Measurements from ENCODE around the gene ARHGDIA.
A peak's percentile ranks its signal among the peaks of the same experiment; 100 is the strongest.

ARHGDIA gene

DNA sequence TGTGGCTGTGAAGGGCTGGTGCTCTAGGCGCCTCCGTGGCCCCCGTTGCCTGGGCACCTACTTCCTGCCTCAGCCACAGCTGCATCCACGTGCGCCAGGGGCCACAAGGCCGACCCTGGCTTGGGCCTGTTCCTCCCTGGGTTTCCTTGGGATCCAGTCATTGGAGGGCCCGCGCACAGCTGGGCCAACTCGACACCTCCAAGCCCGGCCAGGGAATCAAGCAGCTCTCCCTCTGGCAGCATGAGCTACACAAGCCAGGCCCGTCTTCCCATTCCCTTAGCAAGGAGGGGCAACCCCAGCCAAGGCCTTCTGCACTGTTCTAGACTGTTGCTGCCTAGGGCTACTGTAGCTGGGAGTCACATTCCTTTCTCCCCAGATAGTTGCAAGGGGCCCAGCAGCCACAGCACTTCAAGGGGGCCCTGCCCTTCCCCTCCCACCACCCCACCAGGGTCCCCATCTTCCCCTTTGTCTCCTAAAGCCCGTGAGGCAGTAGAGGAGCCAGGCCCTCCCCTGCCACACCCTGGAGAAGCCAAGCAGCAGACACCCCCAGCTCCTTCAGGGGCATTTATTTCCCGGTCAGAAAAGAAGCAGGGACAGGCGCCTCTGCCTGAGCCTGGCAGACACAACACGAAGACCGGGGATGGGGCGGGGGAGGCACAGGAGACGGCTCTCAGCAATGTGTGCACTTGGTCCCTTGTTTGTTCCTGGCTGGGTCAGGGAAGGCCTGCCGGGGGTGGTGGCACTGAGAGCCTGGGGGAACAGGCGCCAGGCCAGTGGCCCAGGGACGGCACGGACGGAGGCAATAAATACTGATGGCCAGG is 3.8 kb downstream of the ARHGDIA start:
- Histone ChIP-seq H3K36me3 (ENCODE audit: insufficient read depth, low read length) (peaks cover 16% of the 10 kb centered on the region), H3K4me1 (ENCODE audit: insufficient read depth, low read length) (peaks cover 29% of the 10 kb centered on the region; the same call in 1 of the 2 replicates), H3K9me3 (ENCODE audit: control insufficient read depth, insufficient read depth, low read length) (no peaks in the 10 kb centered on the region), H3K9ac (ENCODE audit: low read depth, low read length) (no peak overlapping the region)

- Histone ChIP-seq H3K9ac (ENCODE audit: low read depth, low read length) (no peak overlapping the region), H3K9me3 (ENCODE audit: control insufficient read depth, insufficient read depth, low read length) (no peaks in the 10 kb centered on the region), H3K4me1 (ENCODE audit: insufficient read depth, low read length) (peaks cover 29% of the 10 kb centered on the region; the same call in 1 of the 2 replicates), H3K36me3 (ENCODE audit: insufficient read depth, low read length) (peaks cover 16% of the 10 kb centered on the region)
Measured at GRCh38 chr17:81866440-81867169, 4.5 kb downstream of the ARHGDIA start.

DNA sequence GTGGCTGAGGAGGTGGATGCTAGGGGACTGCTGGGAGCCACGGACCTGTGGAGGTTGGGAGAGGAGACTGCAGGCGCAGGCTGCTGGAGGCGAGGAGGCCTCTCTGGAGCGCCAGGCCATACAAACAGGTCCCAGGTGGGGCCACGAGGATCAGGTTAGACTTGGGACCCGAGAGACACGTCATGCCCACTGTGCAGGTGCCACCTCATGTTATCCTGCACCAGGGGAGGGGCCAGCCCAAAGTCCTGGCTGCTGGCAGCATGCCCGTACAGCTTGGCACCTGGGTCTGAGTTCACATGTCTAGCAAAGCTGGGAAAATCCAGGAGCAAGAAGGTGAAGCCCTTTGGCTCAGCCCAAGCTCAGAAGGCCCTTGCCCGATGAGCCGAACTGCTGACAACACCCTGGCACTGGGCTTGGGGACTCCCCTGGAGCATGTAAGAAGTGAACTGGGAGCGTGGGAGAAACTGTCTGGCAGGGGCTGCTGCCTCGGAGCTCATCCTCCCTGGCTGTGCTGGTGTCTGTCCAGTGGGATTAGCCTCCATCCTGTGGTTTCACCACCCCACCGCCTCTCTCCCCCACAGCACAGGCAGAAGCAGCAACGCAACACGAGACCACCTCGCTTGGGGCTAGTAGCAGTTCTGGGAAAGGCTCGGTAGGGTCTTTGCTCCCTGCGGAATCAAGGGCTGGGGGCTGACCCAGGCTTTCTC is 5.3 kb downstream of the ARHGDIA start:
- Histone ChIP-seq H3K36me3 (ENCODE audit: insufficient read depth, low read length) (peaks cover 16% of the 10 kb centered on the region), H3K4me1 (ENCODE audit: insufficient read depth, low read length) (peaks cover 29% of the 10 kb centered on the region; the same call in 1 of the 2 replicates), H3K9ac (ENCODE audit: low read depth, low read length) (no peak overlapping the region), H3K9me3 (ENCODE audit: control insufficient read depth, insufficient read depth, low read length) (no peaks in the 10 kb centered on the region)

DNA sequence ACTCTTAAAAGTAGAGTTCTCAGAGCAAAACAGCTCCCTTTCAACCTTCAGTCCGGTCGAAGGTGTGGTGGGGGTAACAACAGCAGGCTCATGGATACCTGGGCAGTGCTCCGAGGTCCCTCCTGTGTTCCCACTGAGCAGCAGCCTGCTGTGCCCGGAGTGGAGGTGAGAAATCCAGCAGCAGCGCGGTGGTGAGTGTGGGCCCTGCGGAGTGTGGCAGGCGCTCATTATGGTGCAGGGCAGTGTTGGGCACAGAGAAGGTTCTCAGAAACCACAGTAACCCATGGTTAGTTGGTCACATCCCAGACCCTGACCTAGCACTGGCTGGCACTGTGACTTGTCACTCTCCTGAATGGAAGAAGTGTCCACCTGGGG is 5.8 kb downstream of the ARHGDIA start:
- Histone ChIP-seq H3K9me3 (ENCODE audit: control insufficient read depth, insufficient read depth, low read length) (no peaks in the 10 kb centered on the region), H3K36me3 (ENCODE audit: insufficient read depth, low read length) (peaks cover 16% of the 10 kb centered on the region), H3K4me1 (ENCODE audit: insufficient read depth, low read length) (peaks cover 29% of the 10 kb centered on the region; the same call in 1 of the 2 replicates), H3K9ac (ENCODE audit: low read depth, low read length) (no peak overlapping the region)

DNA sequence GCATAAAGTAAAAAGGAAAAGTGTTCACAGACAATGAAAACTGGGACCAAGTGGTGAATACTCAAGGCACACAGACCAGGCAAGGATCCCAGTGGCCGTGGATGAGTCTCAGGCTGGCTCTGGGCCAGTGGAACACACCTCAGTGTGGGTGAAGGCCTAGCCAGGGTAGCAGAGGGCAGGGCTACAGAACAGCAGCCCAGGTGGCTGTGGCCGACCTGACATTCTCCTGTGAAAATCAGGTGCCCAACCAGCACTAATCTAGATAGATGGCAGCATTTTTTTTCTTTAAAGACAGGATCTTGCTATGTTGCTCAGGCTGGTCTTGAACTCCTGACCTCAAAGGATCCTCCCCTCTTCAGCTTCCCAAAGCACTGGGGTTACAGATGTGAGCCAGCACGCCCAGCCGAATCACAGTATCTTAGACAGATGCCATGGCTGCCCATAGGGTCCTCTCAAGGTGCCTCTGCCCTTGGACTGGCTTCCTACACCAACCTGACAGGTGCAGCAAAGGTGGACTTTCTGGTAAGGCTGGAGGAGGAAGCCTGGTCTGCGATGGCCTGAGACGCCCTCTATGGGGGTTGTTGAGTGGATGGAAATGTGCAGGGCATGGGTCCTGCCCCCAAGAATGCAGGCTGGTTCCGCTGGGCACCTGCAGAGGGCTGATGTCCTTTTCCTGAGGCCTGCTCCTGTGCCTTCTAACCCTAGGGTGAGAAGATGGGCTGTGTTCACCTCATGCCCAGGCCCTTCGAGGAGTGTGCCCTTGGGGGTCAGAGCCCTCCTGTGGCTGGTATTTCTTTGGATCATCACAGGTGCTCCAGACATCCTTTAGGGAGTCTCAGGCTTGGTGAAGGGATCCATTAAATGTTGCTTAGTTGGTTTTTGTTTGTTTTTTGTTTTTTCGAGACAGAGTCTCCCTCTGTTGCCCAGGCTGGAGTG is 7.0 kb downstream of the ARHGDIA start:
- H3K4me1 ChIP-seq (ENCODE audit: insufficient read depth, low read length) = peaks cover 31% of the 10 kb centered on the region; the same call in 1 of the 2 replicates
- H3K9me3 ChIP-seq (ENCODE audit: control insufficient read depth, insufficient read depth, low read length) = no peaks in the 10 kb centered on the region
- peaks cover 16% of the 10 kb centered on the region for H3K36me3 ChIP-seq (ENCODE audit: insufficient read depth, low read length)
- H3K9ac ChIP-seq (ENCODE audit: low read depth, low read length) = no peak overlapping the region

DNA sequence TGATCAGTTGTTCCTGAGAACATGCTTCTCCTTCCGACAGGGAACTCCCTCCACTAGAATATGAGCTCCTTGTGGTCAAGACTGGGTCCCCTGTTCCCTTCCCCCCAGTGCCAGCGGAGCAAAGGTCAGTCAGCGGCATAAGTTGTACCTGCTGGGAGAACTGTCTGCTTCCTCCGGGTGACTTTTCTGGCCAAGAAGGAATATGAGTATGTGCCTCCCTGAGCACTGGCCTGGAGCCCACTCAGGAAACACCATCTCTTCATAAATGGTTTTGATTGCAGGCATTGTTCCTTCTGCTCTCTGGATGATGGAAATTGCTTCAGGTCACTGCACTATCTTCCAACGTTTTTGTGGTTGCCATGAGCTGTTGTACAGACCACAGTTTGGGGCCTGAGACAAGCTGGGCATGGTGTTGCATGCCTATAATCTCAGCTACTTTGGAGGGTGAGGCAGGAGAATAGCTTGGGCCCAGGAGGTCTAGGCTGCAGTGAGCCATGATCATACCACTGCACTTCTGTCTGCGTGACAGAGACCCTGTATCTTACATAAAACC is 7.9 kb downstream of the ARHGDIA start:
- Histone ChIP-seq H3K9me3 (ENCODE audit: control insufficient read depth, insufficient read depth, low read length) (no peaks in the 10 kb centered on the region), H3K9ac (ENCODE audit: low read depth, low read length) (no peak overlapping the region), H3K36me3 (ENCODE audit: insufficient read depth, low read length) (peaks cover 22% of the 10 kb centered on the region), H3K4me1 (ENCODE audit: insufficient read depth, low read length) (peaks cover 24% of the 10 kb centered on the region; the same call in 1 of the 2 replicates)

DNA sequence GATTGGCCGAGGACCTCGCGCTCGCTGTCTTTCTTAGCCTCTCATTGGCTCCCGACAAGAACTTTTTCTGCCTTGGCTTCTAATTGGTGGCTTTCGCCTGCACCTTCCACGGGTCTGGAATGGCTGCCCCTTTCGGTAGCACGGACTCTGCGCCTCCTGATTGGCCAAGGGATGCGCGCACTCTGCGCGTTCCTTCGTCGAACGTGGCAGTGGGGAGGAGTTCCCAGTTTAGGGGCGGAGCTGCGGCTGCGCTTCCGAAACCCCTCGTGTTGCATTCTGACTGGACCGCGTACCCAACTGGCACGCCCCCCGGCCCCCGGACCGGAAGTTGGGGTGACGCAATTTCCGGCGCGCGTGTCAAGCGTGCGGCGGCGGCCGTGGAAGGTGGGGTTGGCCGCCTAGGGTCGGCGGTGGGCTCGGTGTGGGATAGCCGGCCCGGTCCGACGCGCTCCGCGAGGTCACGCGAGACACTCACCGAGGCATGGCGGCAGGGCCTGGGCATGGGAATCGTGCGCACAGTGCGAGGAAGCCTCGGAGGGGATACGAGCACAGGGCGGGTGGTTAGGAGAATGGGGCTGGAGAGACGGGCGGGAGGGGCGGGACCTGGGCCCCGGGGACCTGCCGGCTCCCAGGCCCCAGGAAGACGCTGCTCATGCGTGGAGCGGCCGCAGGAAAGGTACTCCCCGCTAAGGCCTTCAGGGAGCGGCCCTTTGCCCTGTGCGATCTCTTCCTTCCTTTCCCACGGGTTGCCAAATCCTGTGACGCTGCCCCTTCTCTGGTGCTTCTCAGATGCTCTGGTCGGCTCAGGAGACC is 10.2 kb downstream of the ARHGDIA start:
- H3K4me1 ChIP-seq (ENCODE audit: insufficient read depth, low read length) = 0 out of 2 replicates have a peak, but pooled peaks cover 6% of the 10 kb centered on the region
- peak overlapping the region; percentile 95 for H3K9ac ChIP-seq (ENCODE audit: low read depth, low read length)
- H3K36me3 ChIP-seq (ENCODE audit: insufficient read depth, low read length) = peaks cover 31% of the 10 kb centered on the region
- H3K9me3 ChIP-seq (ENCODE audit: control insufficient read depth, insufficient read depth, low read length) = no peaks in the 10 kb centered on the region

DNA sequence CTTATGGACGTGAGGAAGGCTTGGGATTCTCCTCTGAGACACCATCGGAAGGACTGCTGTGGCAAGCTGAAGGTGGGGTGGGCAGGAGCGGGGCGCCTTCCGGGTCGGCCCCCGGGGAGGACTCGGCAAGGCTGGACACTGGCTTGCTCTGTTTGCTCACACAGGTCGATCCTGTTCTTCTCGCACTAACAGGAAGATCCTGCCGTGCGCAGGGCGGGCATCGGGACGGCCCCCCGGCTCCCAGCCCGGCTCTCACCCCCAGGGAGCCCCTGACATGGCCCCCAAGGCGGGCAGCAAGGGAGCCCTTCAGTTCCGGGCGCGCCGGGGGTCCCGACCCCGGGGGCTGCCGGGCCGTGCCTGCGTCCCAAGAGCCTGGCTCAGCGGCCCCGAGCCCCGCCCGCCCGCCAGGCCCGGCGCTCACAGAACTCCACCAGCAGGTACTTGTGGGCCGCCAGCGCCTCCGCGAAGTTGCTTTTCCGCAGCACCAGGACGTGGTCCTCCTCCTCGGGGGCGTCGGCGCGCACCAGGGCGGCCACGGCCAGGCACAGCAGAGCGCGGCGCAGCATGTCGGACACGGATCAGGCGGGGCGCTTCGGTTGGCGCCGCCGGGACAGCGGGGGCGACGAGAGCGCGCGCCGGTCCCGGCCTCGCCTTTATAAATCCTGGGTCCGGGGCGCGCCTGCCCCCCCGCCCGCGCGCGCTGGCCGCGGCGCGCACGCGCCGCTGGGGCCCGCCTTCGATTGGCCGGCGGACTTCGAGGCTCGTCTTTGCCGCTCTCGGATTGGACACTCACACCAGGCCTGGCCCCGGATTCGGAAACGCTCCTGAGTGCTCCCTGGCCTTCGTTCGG is 11.0 kb downstream of the ARHGDIA start, which contains the start of gene P4HB:
P4HB (minus strand) TSS at position 630 of the 850 bp plus-strand sequence; CDS start at position 566, 64 bp downstream.
- Histone ChIP-seq H3K9me3 (ENCODE audit: control insufficient read depth, insufficient read depth, low read length) (no peaks in the 10 kb centered on the region), H3K36me3 (ENCODE audit: insufficient read depth, low read length) (peaks cover 37% of the 10 kb centered on the region), H3K4me1 (ENCODE audit: insufficient read depth, low read length) (0 out of 2 replicates have a peak, but pooled peaks cover 6% of the 10 kb centered on the region), H3K9ac (ENCODE audit: low read depth, low read length) (peak within 1 kb of the TSS; percentile 95)

- 0 out of 2 replicates have a peak, but pooled peaks cover 6% of the 10 kb centered on the region for H3K4me1 ChIP-seq (ENCODE audit: insufficient read depth, low read length)
- peak overlapping the region; percentile 92 for H3K9ac ChIP-seq (ENCODE audit: low read depth, low read length)
- H3K36me3 ChIP-seq (ENCODE audit: insufficient read depth, low read length) = peaks cover 44% of the 10 kb centered on the region
- no peaks in the 10 kb centered on the region for H3K9me3 ChIP-seq (ENCODE audit: control insufficient read depth, insufficient read depth, low read length)
Measured at GRCh38 chr17:81858967-81859905, 11.9 kb downstream of the ARHGDIA start.

GRCh38 chr17:81858170-81858966 is 12.8 kb downstream of the ARHGDIA start:
- H3K9ac ChIP-seq (ENCODE audit: low read depth, low read length) = no peak overlapping the region
- peaks cover 49% of the 10 kb centered on the region for H3K36me3 ChIP-seq (ENCODE audit: insufficient read depth, low read length)
- no peaks in the 10 kb centered on the region for H3K9me3 ChIP-seq (ENCODE audit: control insufficient read depth, insufficient read depth, low read length)
- H3K4me1 ChIP-seq (ENCODE audit: insufficient read depth, low read length) = 0 out of 2 replicates have a peak, but pooled peaks cover 6% of the 10 kb centered on the region
